Erythroblast (primary cell): ENCODE measurements around the gene CNGB1.

Experiments used
- GATA1 ChIP-seq: IDR thresholded peaks from 2 replicates; pipeline ENCODE4 v1.6.1; 2011; ENCODE audit warnings: low read depth, mild to moderate bottlenecking, control low read depth, low read length, moderate library complexity
- POLR2A ChIP-seq: IDR thresholded peaks from 2 replicates; pipeline ENCODE4 v1.6.1; 2011; ENCODE audit warnings: mild to moderate bottlenecking, low read length

- TF ChIP-seq POLR2A (no peak), GATA1 (no peak)
Observed at GRCh38 chr16:57966204-57966771, 4.6 kb downstream of the CNGB1 start.
